ENCODE results near the gene APP.

GRCh38 chr21:26154753-26155152, 15.8 kb downstream of the APP start:
- TF ChIP-seq CTCF (IDR thresholded peaks at IDR 0.05) (no peak), EZH2 (IDR thresholded peaks at IDR 0.05) (no peak), EZH2phosphoT487 (IDR thresholded peaks at IDR 0.05) (no peak)

Measured in neural progenitor cell (in vitro differentiated cells).